Smooth muscle cell (in vitro differentiated cells): Measurements from ENCODE around the gene STXBP6. TPM values are rescaled to one million over a fixed set of nuclear protein-coding genes. Genes with fewer than 3 reads are reported as not detected.

Experiments
- DNase-seq: peaks from one replicate; lab custom pipeline; 2025; ENCODE audit not compliant: unreplicated experiment; lab: John Stamatoyannopoulos, UW
- H2AFZ ChIP-seq: fragments of 200-600 bp; sonication (generic); 2 replicates; pipeline ENCODE4 v1.6.0; 2016; ENCODE audit warnings: antibody characterized with exemption, low read depth, mild to moderate bottlenecking
- H3F3A ChIP-seq: fragments of 200-600 bp; sonication (generic); 2 replicates; pipeline ENCODE4 v1.6.0; 2017; ENCODE audit warnings: antibody characterized with exemption, low read depth
- H3K27ac ChIP-seq: fragments of 200-600 bp; sonication (generic); 2 replicates; pipeline ENCODE4 v1.5.1; 2016; ENCODE audit warnings: low read depth, mild to moderate bottlenecking
- H3K27me3 ChIP-seq: fragments of 200-600 bp; sonication (generic); 2 replicates; pipeline ENCODE4 v1.6.1; 2016; ENCODE audit warnings: low read depth, mild to moderate bottlenecking
- H3K36me3 ChIP-seq: fragments of 200-600 bp; sonication (generic); 2 replicates; pipeline ENCODE4 v1.5.1; 2016; ENCODE audit warnings: low read depth
- H3K4me1 ChIP-seq: fragments of 200-600 bp; sonication (generic); 2 replicates; pipeline ENCODE4 v1.5.1; 2016; ENCODE audit warnings: low read depth
- H3K4me2 ChIP-seq: fragments of 200-600 bp; sonication (generic); 2 replicates; pipeline ENCODE4 v1.6.0; 2016; ENCODE audit warnings: mild to moderate bottlenecking
- H3K4me3 ChIP-seq: fragments of 200-600 bp; sonication (generic); 2 replicates; pipeline ENCODE4 v1.5.1; 2016; ENCODE audit warnings: mild to moderate bottlenecking
- H3K79me2 ChIP-seq: fragments of 200-600 bp; sonication (generic); 2 replicates; pipeline ENCODE4 v1.6.0; 2016; ENCODE audit warnings: low read depth, mild to moderate bottlenecking
- H3K9ac ChIP-seq: fragments of 200-600 bp; sonication (generic); 2 replicates; pipeline ENCODE4 v1.6.0; 2016; ENCODE audit warnings: low read depth
- H3K9me3 ChIP-seq: fragments of 200-600 bp; sonication (generic); replicated peaks from 2 replicates; pipeline ENCODE4 v1.5.1; 2016; ENCODE audit warnings: low read depth
- H4K20me1 ChIP-seq: fragments of 200-600 bp; sonication (generic); 2 replicates; pipeline ENCODE4 v1.6.0; 2016; ENCODE audit warnings: low read depth
- WGBS: methylation state at CpG from one replicate; pipeline ENCODE4 v1.1.7; 2016; ENCODE audit warnings: low lambda C conversion rate; 5-methylcytosine and 5-hydroxymethylcytosine counted together
- polyA plus RNA-seq: library from polyadenylated mRNA; unstranded; fragments of >200 nt; fragmentation: Nextera tagmentation; extraction: Ambion mirVana; gene quantifications from 2 replicates; pipeline ENCODE4 v1.2.1, GENCODE V29; 2016
- total RNA-seq: library from RNA; depleted of rRNA; stranded (reverse); fragments of >200 nt; gene quantifications from 2 replicates; pipeline ENCODE4 v1.2.3, GENCODE V29; 2014
- TF ChIP-seq, protein P1 (sequence below): fragments of 200-600 bp; sonication (generic); IDR thresholded peaks from 2 replicates; pipeline ENCODE4 v1.5.1; 2017; ENCODE audit warnings: borderline replicate concordance, mild to moderate bottlenecking, antibody characterized with exemption; ENCODE audit not compliant: insufficient read depth, poor library complexity, severe bottlenecking

Gene STXBP6
- total and polyA plus RNA-seq, 2 experiments from 2014 or later, result 144 to 170 TPM

DNA sequence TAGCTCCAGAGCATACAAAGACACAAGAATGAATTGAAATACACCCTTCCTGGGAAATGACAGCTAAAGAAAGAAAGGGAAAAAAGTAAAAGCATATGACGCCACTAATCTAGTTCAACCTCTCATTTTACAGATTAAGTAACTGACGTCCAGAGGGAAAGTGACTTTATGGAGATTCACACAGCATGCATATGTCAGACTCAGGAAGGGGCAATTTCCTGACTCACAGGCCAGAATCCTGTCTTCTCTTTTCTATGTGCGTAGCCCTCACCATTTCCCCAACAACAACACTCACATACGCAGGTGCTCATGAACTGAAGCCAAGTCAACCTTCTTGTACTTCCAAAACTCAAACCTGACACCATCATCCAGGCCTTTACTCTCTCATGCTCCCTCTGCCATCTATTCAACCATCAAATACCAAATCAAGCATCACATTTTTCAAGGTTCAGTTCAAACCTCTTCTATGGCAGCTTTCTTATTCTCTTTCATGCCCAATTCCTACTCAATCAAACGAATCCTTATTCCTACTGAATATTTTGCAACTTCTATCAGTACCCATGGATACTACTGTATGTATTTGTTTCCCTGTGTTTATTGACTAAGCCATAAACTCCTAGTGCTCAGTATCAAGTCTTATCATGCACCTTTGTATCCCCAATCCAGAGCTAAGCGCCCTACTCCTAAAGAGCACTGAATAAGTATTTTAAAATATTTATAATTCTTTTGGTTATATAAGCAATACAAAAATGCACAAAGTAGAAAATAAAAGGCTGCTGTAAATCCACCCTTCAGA, 52.8 kb downstream of the STXBP6 start:
- H3F3A ChIP-seq, result peaks cover 10% of the 10 kb centered on the region
- H4K20me1 ChIP-seq, result peaks cover 17% of the 10 kb centered on the region
- DNase-seq, result no peak
- peak overlapping the region; percentile 48 for H3K27ac ChIP-seq
- H3K4me2 ChIP-seq, result peak overlapping the region; percentile 46
- WGBS, result 68% methylated on average over 6 of the region's 6 CpGs
- no peak overlapping the region for H3K4me3 ChIP-seq
- peaks cover 92% of the 10 kb centered on the region for H3K79me2 ChIP-seq
- peaks cover 20% of the 10 kb centered on the region for H3K4me1 ChIP-seq
- no peak overlapping the region for H2AFZ ChIP-seq
- H3K27me3 ChIP-seq, result no peaks in the 10 kb centered on the region
- H3K9ac ChIP-seq, result no peak overlapping the region
- no peaks in the 10 kb centered on the region for H3K9me3 ChIP-seq
- no peaks in the 10 kb centered on the region for H3K36me3 ChIP-seq
- TF ChIP-seq, protein P1, sequence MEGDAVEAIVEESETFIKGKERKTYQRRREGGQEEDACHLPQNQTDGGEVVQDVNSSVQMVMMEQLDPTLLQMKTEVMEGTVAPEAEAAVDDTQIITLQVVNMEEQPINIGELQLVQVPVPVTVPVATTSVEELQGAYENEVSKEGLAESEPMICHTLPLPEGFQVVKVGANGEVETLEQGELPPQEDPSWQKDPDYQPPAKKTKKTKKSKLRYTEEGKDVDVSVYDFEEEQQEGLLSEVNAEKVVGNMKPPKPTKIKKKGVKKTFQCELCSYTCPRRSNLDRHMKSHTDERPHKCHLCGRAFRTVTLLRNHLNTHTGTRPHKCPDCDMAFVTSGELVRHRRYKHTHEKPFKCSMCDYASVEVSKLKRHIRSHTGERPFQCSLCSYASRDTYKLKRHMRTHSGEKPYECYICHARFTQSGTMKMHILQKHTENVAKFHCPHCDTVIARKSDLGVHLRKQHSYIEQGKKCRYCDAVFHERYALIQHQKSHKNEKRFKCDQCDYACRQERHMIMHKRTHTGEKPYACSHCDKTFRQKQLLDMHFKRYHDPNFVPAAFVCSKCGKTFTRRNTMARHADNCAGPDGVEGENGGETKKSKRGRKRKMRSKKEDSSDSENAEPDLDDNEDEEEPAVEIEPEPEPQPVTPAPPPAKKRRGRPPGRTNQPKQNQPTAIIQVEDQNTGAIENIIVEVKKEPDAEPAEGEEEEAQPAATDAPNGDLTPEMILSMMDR, result no peak

DNA sequence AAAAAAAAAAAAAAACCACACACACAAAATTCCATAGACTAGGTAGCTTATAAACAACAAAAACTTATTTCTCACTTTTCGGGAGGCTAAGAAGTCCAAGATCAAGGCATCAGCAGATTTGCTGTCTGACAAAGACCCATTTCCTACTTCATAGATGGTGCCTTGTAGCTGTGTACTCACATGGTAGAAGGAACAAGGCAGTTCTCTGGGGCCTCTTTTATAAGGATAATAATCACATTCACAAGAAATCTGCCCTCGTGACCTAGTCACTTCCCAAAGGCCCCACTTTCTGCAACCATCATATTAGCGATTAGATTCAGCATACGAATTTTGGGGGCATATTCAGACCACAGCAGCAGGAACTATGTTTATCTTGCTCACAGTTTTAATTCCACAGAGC, 54.9 kb downstream of the STXBP6 start:
- H3K36me3 ChIP-seq, result no peaks in the 10 kb centered on the region
- H3F3A ChIP-seq, result no peaks in the 10 kb centered on the region
- H2AFZ ChIP-seq, result no peak overlapping the region
- peaks cover 20% of the 10 kb centered on the region for H4K20me1 ChIP-seq
- no peak overlapping the region for H3K27ac ChIP-seq
- H3K9me3 ChIP-seq, result no peaks in the 10 kb centered on the region
- H3K4me3 ChIP-seq, result no peak overlapping the region
- WGBS, result 98% methylated on average over 4 of the region's 4 CpGs
- H3K79me2 ChIP-seq, result peaks cover 99% of the 10 kb centered on the region
- no peak overlapping the region for H3K4me2 ChIP-seq
- H3K4me1 ChIP-seq, result peaks cover 5% of the 10 kb centered on the region
- TF ChIP-seq, protein P1, result no peak
- H3K9ac ChIP-seq, result no peak overlapping the region
- no peak for DNase-seq
- H3K27me3 ChIP-seq, result no peaks in the 10 kb centered on the region

DNA sequence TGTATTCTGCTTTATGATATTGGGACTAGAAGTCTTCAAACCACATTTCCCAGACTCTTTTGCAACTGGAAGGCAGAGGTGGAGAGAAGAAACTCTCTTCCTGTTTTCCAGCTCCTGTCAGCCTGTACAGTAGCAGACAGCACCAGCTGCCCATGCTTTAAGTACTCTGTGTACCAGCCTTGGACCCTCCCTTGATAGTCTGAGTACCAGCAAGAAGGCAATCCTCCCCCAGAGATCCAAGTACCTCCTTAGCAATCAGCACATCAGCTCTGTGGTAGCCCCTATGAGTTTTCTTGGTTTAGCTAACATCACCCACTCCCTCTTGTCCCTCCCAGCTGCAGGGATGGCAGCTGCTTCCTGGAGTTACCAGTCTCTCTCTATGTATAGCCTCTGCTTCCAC, 56.3 kb downstream of the STXBP6 start:
- H3K27me3 ChIP-seq, result no peaks in the 10 kb centered on the region
- peaks cover 99% of the 10 kb centered on the region for H3K79me2 ChIP-seq
- TF ChIP-seq, protein P1, result no peak
- H2AFZ ChIP-seq, result no peak overlapping the region
- peaks cover 5% of the 10 kb centered on the region for H3K4me1 ChIP-seq
- H3K9ac ChIP-seq, result no peak overlapping the region
- H3K36me3 ChIP-seq, result no peaks in the 10 kb centered on the region
- H3K9me3 ChIP-seq, result no peaks in the 10 kb centered on the region
- H3K27ac ChIP-seq, result no peak overlapping the region
- H3K4me3 ChIP-seq, result no peak overlapping the region
- H4K20me1 ChIP-seq, result peaks cover 24% of the 10 kb centered on the region
- no peak overlapping the region for H3K4me2 ChIP-seq
- H3F3A ChIP-seq, result no peaks in the 10 kb centered on the region
- DNase-seq, result no peak
